OCI-LY3 (cell line): ENCODE measurements around the gene TACC2.

Experiments
- CTCF ChIP-seq: fragments of 200-600, 300-600 bp; sonication (generic); IDR thresholded peaks from 2 replicates; pipeline ENCODE4 v1.5.1; 2014; ENCODE audit warnings: antibody characterized with exemption, low read length, low read depth
- EZH2phosphoT487 ChIP-seq: fragments of 200-600 bp; shearing (Covaris generic); IDR thresholded peaks from 2 replicates; pipeline ENCODE4 v1.6.1; 2018; ENCODE audit warnings: antibody characterized with exemption, mixed run types, low read depth

GRCh38 chr10:122251459-122252255 is 262.7 kb downstream of the TACC2 start:
- TF ChIP-seq CTCF: no peak
- TF ChIP-seq EZH2phosphoT487: no peak
